Heart left ventricle (tissue), 13 donors: ENCODE data around the gene TMEM163.

Experiments used
- POLR2A ChIP-seq, 2 donors: fragments of 450-650 bp; IDR thresholded peaks; one replicate each; pipeline ENCODE4 v1.6.1; 2017; ENCODE audit warnings: antibody characterized with exemption in 2 of 2, mild to moderate bottlenecking in 2 of 2, moderate library complexity in 2 of 2
- TF ChIP-seq, protein P1 (sequence below), 12 donors: fragments of 200-600 bp; sonication (generic) in 4 of 12; IDR thresholded peaks; one replicate each; pipeline versions ENCODE4 v1.5.0 to v1.8.0; 2018 to 2022; ENCODE audit warnings: antibody characterized with exemption in 12 of 12, mild to moderate bottlenecking in 5 of 12
- donor health status: ischemic (EF 13 %, LVEDD 7.1; RV severe dilation, severe dysfunction).
- donor health status: DM: no; HTN: yes; CAD: no.
- donor health status: DM: no; HTN: no; CAD: no.
- donor health status: ischemic (EF 25% LVEDD 6.9; RV normal size, moderate dysfunction).
- donor health status: ischemic (EF 25% LVEDD 5.7; RV mildly dilated, moderate dysfunction).
- donor health status: ischemic (EF 35%, LVEDD 5.7; RV mildly dilated, moderate dysfunction).
- donor health status: nonischemic (EF 11% LVEDD 7.7; RV severe dilation, severe dysfunction).
- donor health status: DM: yes; HTN: yes; CAD: no.
- donor health status: PGD.
- donor health status: ischemic (EF 29% LVEDD 5.4; RV normal size, mild dysfunction).
- donor health status: nonischemic (EF 23%, LVEDD 6.1; RV moderate dilation, normal function).

DNA sequence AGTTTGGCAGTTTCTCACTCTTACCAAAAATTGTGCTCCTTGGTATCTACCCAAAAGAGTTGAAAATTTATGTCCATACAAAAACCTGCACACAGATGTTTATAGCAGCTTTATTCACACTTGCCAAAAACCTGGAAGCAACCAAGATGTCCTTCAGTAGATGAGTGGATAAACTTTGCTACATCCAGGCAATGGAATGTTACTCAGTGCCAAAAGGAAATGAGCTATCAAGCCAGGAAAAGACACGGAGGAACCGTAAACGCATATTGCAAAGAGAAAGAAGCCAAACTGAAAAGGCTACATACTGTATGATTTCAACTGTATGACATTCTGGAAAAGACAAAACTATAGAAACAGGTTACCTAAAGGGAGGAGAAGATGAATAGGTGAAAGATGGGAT is 36.1 kb downstream of the TMEM163 start:
- TF ChIP-seq, protein P1, sequence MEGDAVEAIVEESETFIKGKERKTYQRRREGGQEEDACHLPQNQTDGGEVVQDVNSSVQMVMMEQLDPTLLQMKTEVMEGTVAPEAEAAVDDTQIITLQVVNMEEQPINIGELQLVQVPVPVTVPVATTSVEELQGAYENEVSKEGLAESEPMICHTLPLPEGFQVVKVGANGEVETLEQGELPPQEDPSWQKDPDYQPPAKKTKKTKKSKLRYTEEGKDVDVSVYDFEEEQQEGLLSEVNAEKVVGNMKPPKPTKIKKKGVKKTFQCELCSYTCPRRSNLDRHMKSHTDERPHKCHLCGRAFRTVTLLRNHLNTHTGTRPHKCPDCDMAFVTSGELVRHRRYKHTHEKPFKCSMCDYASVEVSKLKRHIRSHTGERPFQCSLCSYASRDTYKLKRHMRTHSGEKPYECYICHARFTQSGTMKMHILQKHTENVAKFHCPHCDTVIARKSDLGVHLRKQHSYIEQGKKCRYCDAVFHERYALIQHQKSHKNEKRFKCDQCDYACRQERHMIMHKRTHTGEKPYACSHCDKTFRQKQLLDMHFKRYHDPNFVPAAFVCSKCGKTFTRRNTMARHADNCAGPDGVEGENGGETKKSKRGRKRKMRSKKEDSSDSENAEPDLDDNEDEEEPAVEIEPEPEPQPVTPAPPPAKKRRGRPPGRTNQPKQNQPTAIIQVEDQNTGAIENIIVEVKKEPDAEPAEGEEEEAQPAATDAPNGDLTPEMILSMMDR (IDR thresholded peaks at IDR 0.05) = no peak
- TF ChIP-seq POLR2A (IDR thresholded peaks at IDR 0.05) = no peak
